ENCODE data around the gene SLC12A7.

- TF ChIP-seq CTCF (conservative IDR thresholded peaks at IDR 0.05; ENCODE audit: low read length) (no peak), EZH2phosphoT487 (IDR thresholded peaks at IDR 0.05; ENCODE audit: borderline replicate concordance, low read depth, low read length) (no peak)
Measured at GRCh38 chr5:1121891-1122290, 10.0 kb upstream of the SLC12A7 start.
